Neural cell (in vitro differentiated cells): ENCODE results near the gene MGAT5. TPM values are rescaled to one million over a fixed set of nuclear protein-coding genes. Genes with fewer than 3 reads are reported as not detected.

ENCODE experiments used
- H2AFZ ChIP-seq: fragments of 200-600, 300-800 bp; sonication (generic), shearing (Covaris generic); 2 replicates; pipeline ENCODE4 v1.6.0; 2014; ENCODE audit warnings: low read depth, mild to moderate bottlenecking, antibody characterized with exemption, low read length, moderate library complexity
- H3F3A ChIP-seq: fragments of 200-600 bp; shearing (Covaris generic); 2 replicates; pipeline ENCODE4 v1.6.1; 2016; ENCODE audit warnings: mild to moderate bottlenecking, moderate library complexity, mixed read lengths, antibody characterized with exemption, low read length; ENCODE audit not compliant: insufficient read depth, poor library complexity, severe bottlenecking
- H3K27ac ChIP-seq: fragments of 200-600, 300-800 bp; sonication (generic), shearing (Covaris generic); 2 replicates; pipeline ENCODE4 v1.5.1; 2014; ENCODE audit warnings: mild to moderate bottlenecking, low read length, moderate library complexity
- H3K27me3 ChIP-seq: fragments of 300-800, 200-600 bp; sonication (generic), shearing (Covaris generic); 2 replicates; pipeline ENCODE4 v1.6.0; 2014; ENCODE audit warnings: mild to moderate bottlenecking, low read depth, low read length, moderate library complexity; ENCODE audit not compliant: insufficient read depth
- H3K36me3 ChIP-seq: fragments of 300-800, 200-600 bp; sonication (generic), shearing (Covaris generic); 2 replicates; pipeline ENCODE4 v1.5.1; 2014; ENCODE audit warnings: mild to moderate bottlenecking, antibody characterized with exemption, low read length, moderate library complexity; ENCODE audit not compliant: insufficient read depth
- H3K4me2 ChIP-seq: fragments of 300-800, 200-600 bp; sonication (generic), shearing (Covaris generic); 2 replicates; pipeline ENCODE4 v1.6.0; 2014; ENCODE audit warnings: mild to moderate bottlenecking, low read length
- H3K4me3 ChIP-seq: fragments of 300-800, 200-600 bp; sonication (generic), shearing (Covaris generic); 2 replicates; pipeline ENCODE4 v1.5.1; 2014; ENCODE audit warnings: mild to moderate bottlenecking, low read length, moderate library complexity
- H3K79me2 ChIP-seq: fragments of 200-600 bp; shearing (Covaris generic); replicated peaks from 2 replicates; pipeline ENCODE4 v1.6.0; 2014; ENCODE audit warnings: mild to moderate bottlenecking, low read length, moderate library complexity; ENCODE audit not compliant: insufficient read depth
- H3K9ac ChIP-seq: fragments of 300-800, 200-600 bp; sonication (generic), shearing (Covaris generic); 2 replicates; pipeline ENCODE4 v1.6.1; 2016; ENCODE audit warnings: mild to moderate bottlenecking, low read length, mixed read lengths
- H3K9me2 ChIP-seq: fragments of 200-600 bp; shearing (Covaris generic); 2 replicates; pipeline ENCODE4 v1.6.1; 2016; ENCODE audit warnings: mild to moderate bottlenecking, low read length, mixed read lengths; ENCODE audit not compliant: insufficient read depth
- H3K9me3 ChIP-seq: fragments of 200-600, 300-800 bp; sonication (generic), shearing (Covaris generic); 2 replicates; pipeline ENCODE4 v1.6.1; 2016; ENCODE audit warnings: mild to moderate bottlenecking, mixed run types, low read length, moderate library complexity, mixed read lengths
- H4K20me1 ChIP-seq: fragments of 200-600 bp; shearing (Covaris generic); 2 replicates; pipeline ENCODE4 v1.6.1; 2016; ENCODE audit warnings: mild to moderate bottlenecking, mixed run types; ENCODE audit not compliant: insufficient read depth
- EP300 ChIP-seq: fragments of 450-650 bp; conservative IDR thresholded peaks from 2 replicates; pipeline ENCODE4 v1.6.1; 2014; ENCODE audit warnings: antibody characterized with exemption, mild to moderate bottlenecking, moderate library complexity; ENCODE audit not compliant: poor library complexity, severe bottlenecking
- EZH2 ChIP-seq: fragments of 200-600, 300-800 bp; shearing (Covaris generic), sonication (generic); IDR thresholded peaks from 2 replicates; pipeline ENCODE4 v1.6.1; 2014; ENCODE audit warnings: antibody characterized with exemption, low read length, borderline replicate concordance, mild to moderate bottlenecking; ENCODE audit not compliant: insufficient read depth, poor library complexity, severe bottlenecking
- MXI1 ChIP-seq: fragments of 450-650 bp; conservative IDR thresholded peaks from 2 replicates; pipeline ENCODE4 v1.6.1; 2014; ENCODE audit warnings: antibody characterized with exemption, mild to moderate bottlenecking; ENCODE audit not compliant: poor library complexity, severe bottlenecking
- POLR2AphosphoS5 ChIP-seq: IDR thresholded peaks from 2 replicates; pipeline ENCODE4 v1.6.1; 2012
- RAD21 ChIP-seq: fragments of 450-650 bp; conservative IDR thresholded peaks from 2 replicates; pipeline ENCODE4 v1.6.1; 2014; ENCODE audit warnings: antibody characterized with exemption, mild to moderate bottlenecking, moderate library complexity
- SMC3 ChIP-seq: fragments of 450-650 bp; conservative IDR thresholded peaks from 2 replicates; pipeline ENCODE4 v1.6.1; 2014; ENCODE audit warnings: antibody characterized with exemption, mild to moderate bottlenecking, moderate library complexity; ENCODE audit not compliant: poor library complexity
- TAF1 ChIP-seq: IDR thresholded peaks from 2 replicates; pipeline ENCODE4 v1.6.1; 2012; ENCODE audit warnings: low read depth
- polyA plus RNA-seq: library from polyadenylated mRNA; depleted of rRNA; stranded (reverse); fragments of >200 nt; gene quantifications from 2 replicates; pipeline ENCODE4 v1.2.3, GENCODE V29; 2014
- TF ChIP-seq, protein P1 (sequence below): IDR thresholded peaks from 2 replicates; pipeline ENCODE4 v1.6.1; 2012; ENCODE audit warnings: borderline replicate concordance
- TF ChIP-seq, protein P2 (sequence below): fragments of 450-650 bp; IDR thresholded peaks from 2 replicates; pipeline ENCODE4 v1.5.1; 2014; ENCODE audit warnings: antibody characterized with exemption, mild to moderate bottlenecking, moderate library complexity; ENCODE audit not compliant: poor library complexity, severe bottlenecking

MGAT5 gene
- polyA plus RNA-seq, 1 donor from 2014 or later, result 40.9 TPM

DNA sequence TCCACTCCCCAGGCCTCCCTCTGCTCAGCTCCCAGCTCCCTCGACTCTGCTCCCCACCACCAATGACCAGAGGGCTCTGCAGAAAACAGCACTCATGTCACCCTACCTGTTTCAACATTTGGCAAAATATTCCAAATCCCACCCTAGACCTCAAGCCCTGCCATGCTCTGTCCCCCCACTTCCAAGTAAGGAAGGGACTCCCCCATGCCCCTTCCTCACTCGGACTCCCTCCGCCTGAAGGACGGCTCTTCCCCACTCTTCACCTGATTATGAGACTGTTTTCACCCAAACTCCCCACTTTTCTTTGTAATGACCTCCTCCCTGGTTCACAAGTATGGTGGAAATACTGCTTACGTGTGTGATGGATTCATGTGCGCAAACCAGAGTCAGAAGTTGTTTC lies 208.4 kb downstream of the MGAT5 start:
- TF ChIP-seq EP300 (no peak), MXI1 (no peak), TAF1 (no peak), RAD21 (no peak), EZH2 (no peak), SMC3 (no peak), POLR2AphosphoS5 (no peak)
- TF ChIP-seq, protein P1, sequence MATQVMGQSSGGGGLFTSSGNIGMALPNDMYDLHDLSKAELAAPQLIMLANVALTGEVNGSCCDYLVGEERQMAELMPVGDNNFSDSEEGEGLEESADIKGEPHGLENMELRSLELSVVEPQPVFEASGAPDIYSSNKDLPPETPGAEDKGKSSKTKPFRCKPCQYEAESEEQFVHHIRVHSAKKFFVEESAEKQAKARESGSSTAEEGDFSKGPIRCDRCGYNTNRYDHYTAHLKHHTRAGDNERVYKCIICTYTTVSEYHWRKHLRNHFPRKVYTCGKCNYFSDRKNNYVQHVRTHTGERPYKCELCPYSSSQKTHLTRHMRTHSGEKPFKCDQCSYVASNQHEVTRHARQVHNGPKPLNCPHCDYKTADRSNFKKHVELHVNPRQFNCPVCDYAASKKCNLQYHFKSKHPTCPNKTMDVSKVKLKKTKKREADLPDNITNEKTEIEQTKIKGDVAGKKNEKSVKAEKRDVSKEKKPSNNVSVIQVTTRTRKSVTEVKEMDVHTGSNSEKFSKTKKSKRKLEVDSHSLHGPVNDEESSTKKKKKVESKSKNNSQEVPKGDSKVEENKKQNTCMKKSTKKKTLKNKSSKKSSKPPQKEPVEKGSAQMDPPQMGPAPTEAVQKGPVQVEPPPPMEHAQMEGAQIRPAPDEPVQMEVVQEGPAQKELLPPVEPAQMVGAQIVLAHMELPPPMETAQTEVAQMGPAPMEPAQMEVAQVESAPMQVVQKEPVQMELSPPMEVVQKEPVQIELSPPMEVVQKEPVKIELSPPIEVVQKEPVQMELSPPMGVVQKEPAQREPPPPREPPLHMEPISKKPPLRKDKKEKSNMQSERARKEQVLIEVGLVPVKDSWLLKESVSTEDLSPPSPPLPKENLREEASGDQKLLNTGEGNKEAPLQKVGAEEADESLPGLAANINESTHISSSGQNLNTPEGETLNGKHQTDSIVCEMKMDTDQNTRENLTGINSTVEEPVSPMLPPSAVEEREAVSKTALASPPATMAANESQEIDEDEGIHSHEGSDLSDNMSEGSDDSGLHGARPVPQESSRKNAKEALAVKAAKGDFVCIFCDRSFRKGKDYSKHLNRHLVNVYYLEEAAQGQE, result no peak
- TF ChIP-seq, protein P2, sequence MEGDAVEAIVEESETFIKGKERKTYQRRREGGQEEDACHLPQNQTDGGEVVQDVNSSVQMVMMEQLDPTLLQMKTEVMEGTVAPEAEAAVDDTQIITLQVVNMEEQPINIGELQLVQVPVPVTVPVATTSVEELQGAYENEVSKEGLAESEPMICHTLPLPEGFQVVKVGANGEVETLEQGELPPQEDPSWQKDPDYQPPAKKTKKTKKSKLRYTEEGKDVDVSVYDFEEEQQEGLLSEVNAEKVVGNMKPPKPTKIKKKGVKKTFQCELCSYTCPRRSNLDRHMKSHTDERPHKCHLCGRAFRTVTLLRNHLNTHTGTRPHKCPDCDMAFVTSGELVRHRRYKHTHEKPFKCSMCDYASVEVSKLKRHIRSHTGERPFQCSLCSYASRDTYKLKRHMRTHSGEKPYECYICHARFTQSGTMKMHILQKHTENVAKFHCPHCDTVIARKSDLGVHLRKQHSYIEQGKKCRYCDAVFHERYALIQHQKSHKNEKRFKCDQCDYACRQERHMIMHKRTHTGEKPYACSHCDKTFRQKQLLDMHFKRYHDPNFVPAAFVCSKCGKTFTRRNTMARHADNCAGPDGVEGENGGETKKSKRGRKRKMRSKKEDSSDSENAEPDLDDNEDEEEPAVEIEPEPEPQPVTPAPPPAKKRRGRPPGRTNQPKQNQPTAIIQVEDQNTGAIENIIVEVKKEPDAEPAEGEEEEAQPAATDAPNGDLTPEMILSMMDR, result no peak
- H3K27ac ChIP-seq, result no peak overlapping the region
- no peaks in the 10 kb centered on the region for H3K36me3 ChIP-seq
- H4K20me1 ChIP-seq, result no peaks in the 10 kb centered on the region
- H2AFZ ChIP-seq, result no peak overlapping the region
- H3K9me3 ChIP-seq, result no peaks in the 10 kb centered on the region
- no peak overlapping the region for H3K9ac ChIP-seq
- H3K4me2 ChIP-seq, result no peak overlapping the region
- no peaks in the 10 kb centered on the region for H3K9me2 ChIP-seq
- no peaks in the 10 kb centered on the region for H3F3A ChIP-seq
- H3K4me3 ChIP-seq, result no peak overlapping the region
- H3K27me3 ChIP-seq, result no peaks in the 10 kb centered on the region
- no peaks in the 10 kb centered on the region for H3K79me2 ChIP-seq

DNA sequence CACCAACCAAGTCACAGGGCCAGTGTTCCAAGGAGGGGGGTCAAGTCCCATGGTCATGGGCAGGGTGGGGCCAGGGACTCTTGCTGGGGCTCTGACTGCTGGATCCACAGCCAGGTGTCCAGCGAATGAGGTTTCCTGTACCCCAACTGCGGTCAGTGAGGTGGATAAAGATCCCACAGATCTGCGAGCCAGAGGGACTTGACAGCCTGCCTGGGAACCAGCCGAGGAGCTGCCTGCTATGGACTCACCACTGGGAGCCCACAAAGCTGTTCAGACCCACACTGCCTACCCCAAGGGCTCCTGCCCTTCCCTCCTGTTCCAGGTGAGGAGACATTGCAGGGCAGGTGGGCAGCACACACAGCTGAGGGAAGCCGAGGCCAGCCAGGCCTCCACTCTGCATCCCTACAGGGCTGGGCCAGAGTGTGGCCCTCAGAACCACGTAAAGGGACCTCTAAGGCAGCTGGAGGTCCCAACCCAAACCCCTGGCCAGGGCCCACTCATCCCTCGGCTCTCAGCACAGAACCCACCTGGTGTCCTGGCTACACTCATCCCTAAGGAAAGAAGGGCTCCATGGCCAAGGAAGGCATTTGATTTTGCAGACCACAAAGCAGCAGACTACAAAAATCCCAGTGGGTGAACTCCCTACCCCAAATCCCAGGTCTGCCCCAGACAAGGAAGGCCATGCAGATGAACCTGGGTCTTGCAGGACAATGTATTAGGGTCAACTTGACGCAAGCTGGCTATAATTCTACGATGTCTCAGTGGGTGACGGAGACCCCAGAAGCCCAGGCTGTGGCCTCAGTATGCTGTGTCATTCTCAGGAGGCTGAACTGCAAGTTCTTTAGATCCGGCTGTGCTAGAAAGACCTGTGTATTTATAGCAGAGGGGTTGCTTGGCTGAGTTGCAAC lies 209.2 kb downstream of the MGAT5 start:
- no peak overlapping the region for H3K4me2 ChIP-seq
- H3K9me3 ChIP-seq, result no peaks in the 10 kb centered on the region
- no peaks in the 10 kb centered on the region for H3F3A ChIP-seq
- H2AFZ ChIP-seq, result no peak overlapping the region
- H3K36me3 ChIP-seq, result no peaks in the 10 kb centered on the region
- H3K27me3 ChIP-seq, result no peaks in the 10 kb centered on the region
- no peaks in the 10 kb centered on the region for H3K9me2 ChIP-seq
- no peak overlapping the region for H3K27ac ChIP-seq
- no peak overlapping the region for H3K9ac ChIP-seq
- no peaks in the 10 kb centered on the region for H4K20me1 ChIP-seq
- no peak for TF ChIP-seq MXI1
- TF ChIP-seq POLR2AphosphoS5, result no peak
- no peak for TF ChIP-seq RAD21
- TF ChIP-seq, protein P2, result no peak
- TF ChIP-seq SMC3, result no peak
- TF ChIP-seq TAF1, result no peak
- TF ChIP-seq, protein P1, result no peak
- no peak for TF ChIP-seq EZH2
- TF ChIP-seq EP300, result no peak
- H3K79me2 ChIP-seq, result no peaks in the 10 kb centered on the region
- H3K4me3 ChIP-seq, result no peak overlapping the region
